Measurements from ENCODE around the gene THUMPD2. TPM values are rescaled to one million over a fixed set of nuclear protein-coding genes. Genes with fewer than 3 reads are reported as not detected.
A peak's percentile ranks its signal among the peaks of the same experiment; 100 is the strongest.

THUMPD2 gene
- total RNA-seq, 1 donor from 2014 or later, result 18.0 TPM

DNA sequence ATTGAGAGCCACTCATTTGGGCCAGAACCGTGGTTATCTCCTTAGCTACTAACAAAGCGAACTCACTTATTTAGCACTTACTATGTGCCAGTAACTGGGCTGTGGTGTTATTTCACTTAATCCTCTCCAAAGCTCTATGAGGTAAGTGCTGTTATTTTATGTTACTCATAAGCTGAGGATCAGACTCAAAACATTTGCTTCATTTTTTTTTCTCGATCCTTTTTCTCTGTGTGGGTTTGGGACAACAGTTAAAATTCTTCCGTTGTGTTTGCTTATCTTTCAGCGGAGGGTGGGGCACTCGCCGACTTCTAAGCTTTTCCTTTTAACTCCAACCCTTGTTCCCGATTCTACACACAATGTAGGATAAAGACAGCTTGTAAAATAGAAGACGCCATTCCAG, 60.6 kb downstream of the THUMPD2 start:
- no peak for DNase-seq

DNA sequence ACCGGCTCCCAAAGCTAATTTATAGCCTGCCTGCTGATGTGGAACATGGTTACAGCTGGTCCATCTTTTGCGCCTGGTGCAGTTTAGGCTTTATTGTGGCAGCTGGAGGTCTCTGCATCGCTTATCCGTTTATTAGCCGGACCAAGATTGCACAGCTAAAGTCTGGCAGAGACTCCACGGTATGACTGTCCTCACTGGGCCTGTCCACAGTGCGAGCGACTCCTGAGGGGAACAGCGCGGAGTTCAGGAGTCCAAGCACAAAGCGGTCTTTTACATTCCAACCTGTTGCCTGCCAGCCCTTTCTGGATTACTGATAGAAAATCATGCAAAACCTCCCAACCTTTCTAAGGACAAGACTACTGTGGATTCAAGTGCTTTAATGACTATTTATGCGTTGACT, 62.0 kb downstream of the THUMPD2 start:
- no peak for DNase-seq

DNA sequence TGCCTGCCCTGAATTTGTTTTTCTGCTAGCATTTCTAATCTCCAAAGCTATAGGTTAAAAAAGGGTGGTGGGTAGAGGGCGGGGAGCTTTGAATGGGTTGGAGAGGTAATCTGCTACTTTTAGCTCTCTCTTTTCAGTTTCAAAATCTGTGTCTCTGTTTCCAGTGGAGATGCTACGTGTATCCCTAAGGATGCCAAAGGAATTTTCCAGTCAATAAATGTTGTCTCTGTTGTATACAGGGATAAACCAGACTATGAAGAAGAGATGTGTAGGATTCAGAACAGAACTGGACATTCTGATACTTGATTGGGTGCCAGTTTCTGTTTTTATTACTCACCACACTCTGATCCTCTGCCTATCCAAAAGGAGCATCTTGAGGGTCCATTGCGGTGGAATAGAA, 63.2 kb downstream of the THUMPD2 start:
- no peak for DNase-seq

DNA sequence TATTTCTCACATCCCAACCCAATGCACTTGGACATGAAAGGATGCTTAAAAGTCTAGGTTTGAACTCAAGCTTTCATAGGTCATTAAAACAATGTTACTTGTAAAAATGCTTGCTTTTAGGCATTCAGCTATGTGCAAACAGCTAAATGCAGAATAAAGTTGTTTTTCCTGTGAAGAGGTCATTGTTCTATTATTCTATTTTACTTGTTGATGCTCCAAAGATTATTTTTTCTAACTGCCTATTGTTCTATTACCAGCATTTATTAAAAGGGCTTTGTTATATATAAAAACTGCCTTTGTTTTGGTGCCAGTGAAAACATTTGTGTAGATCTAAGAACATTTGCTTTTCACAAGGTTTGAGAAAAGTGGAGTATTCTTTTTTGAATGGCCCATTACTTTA, 64.0 kb downstream of the THUMPD2 start:
- DNase-seq, result no peak

DNA sequence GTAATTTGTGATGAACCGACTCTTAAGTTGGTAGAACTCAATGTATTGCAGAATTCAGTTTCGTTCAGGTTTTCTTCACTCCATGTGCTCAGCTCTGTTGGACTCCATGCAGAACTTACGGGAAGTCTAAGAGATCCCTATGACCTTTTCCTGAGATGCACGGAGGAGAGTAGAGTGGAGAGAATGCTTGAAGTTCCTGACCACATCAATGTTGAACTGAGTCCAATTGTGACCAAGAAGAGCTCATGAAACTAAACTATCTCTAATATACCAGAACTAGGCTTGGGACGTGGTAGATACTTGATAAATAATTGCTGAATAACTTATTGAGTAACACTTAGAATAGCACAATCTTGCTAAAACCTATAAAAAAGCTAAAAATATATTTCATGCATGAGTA, 66.1 kb downstream of the THUMPD2 start:
- no peak for DNase-seq

DNA sequence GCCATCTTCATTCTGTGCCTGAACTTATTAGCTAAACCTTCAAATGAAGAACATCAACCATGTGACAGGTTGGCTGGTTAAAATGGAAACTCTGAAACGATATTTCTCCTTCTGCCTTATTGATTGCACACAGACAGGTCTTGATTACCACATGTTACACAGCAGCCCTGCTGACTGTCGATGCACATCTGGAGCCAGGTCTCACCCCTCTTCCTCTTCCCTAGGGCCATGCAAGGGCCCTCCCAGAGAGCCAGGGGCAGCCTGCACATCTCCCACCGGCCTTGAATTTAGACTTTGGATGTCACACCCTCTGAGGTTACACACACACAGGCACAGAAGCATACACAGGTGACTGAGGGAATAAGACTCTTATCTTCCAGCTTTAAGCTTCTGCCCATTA, 68.3 kb downstream of the THUMPD2 start:
- no peak for DNase-seq

DNA sequence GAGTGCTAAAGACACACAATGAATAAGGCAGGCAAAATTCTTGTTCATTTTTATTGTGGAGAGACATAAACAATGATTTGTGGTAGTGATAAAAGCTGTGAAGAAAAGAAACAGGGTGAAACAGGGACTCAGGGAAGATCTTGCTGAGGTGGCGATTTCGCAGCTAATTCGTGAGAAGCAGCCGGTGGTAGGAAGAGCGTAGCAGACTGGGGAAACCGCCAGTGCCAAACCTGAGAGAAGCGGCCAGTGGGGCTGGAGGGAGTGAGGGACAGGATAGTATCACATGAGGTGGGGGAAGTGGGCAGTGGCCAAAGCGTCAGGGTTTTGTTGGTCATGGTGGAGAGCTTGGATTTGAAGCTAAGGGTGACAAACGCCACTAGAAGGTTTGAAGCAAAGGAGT, 71.1 kb downstream of the THUMPD2 start:
- no peak for DNase-seq

DNA sequence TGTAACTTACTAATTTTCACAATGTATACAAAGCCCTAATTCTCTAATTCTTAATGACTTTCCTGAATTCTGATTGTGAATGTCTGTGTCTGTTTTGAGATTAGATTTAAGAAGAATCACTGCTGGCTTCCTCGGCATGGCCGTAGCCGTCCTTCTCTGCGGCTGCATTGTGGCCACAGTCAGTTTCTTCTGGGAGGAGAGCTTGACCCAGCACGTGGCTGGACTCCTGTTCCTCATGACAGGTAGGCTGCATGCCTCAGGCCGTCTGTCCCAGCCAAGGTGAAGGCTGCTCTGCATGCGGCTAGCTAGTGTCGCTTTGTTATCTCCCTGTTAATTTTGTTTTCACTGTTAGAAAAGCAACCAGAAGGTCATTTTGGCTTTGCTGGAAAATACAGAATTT, 72.1 kb downstream of the THUMPD2 start:
- DNase-seq, result no peak

DNA sequence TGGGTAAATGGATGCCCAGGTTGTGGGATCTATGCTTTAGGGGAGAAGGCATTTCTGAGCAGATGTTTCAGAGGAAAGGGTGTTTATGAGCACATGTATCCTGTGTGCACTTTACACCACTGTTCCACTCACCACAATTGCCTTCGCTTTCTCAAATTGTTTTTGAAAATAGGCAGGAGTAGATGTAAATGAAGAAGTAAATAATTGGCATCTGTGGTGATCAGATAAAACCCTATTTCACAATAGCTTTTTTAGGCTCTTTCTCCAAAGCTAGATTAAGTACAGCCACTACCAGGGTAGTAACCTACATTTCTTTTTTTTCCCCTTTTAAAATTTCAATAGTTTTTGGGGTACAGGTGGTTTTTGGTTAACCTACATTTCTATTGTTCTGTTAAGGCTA, 72.7 kb downstream of the THUMPD2 start:
- no peak for DNase-seq

DNA sequence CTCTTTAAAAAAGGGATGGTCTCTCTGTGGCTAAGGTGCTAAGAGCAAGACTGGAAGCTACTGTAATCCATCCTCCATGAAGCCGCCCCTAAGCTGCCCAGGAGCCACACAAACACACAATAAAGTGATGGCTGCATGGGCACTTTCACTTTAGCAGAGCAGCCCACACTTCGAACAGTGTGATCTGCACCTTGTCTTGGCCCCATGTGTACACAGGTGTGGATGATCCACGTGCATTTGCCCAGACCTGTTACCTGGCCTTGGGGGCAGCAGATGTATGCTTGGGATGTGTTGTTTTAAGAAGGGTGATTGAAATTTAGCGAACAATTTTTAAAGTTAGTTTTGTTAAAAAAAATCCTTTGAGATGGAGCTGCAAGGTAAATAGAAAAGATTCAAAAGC, 73.4 kb downstream of the THUMPD2 start:
- no peak for DNase-seq

DNA sequence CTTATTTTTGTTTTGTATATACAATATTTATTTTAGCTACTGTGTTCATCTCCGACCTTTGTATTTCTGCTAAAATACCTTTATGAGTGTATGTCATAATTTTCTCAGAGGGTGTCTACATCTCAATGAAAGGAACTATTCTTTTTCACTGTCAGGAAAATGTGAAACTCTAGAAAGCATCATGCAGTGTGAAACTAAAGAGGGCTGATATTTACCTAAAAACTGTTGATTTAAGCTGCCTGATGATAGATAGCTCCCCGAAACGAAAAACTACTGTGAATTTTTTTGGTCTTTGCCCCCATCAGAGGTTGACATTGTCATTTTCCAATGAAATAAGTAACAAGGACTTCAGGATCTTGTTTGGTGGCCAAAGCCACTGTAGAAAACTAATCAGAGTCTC, 74.5 kb downstream of the THUMPD2 start:
- DNase-seq, result no peak

DNA sequence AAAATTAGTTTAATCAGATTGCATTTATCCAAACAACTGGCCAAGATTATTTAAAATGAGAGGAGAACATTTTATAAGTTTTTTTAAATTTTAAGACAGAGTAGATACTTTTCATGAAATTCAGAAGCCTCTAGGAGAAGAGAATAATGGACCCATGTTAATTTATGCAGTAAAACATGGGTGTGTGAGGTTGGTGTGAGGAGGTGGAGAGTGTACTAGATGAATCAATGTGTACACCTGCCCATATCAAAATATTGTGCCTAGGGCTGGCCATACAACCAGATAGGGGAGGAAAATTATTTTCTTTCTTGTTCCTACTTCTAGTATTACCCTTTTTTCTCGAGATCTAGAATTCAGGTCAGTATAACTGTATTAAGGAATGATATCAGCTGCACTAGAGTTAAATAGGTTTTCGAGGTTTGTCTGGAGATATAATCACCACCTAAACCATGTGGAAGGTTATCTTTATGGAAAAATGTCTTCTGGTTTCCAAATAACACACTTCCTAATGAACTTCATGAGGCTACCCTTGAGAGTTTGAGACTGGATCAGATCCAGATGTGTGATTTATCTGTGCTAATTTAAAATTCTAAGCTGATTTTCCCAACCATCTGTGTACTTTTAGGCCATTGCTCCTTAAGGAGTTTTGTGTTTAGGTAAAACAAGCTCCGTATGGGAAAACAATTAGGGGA, 75.7 kb downstream of the THUMPD2 start:
- DNase-seq, result no peak

DNA sequence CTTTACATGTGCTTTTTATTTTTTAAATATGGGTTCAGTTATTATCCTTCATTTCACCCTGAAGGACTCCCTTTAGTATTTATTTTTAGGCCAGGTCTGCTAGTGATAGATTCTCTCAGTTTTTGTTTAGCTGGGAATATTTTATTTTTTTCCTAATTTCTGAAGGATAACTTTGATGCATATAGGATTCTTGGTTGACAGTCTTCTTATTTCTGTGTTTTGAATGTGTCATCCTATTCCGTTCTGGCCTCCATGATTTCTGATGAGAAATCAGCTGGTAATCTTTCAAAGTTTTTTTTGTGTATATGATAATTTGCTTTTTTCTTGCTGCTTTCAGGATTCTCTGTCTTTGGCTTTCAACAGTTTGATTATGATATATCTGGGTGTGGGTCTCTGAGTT, 77.9 kb downstream of the THUMPD2 start:
- DNase-seq, result no peak

DNA sequence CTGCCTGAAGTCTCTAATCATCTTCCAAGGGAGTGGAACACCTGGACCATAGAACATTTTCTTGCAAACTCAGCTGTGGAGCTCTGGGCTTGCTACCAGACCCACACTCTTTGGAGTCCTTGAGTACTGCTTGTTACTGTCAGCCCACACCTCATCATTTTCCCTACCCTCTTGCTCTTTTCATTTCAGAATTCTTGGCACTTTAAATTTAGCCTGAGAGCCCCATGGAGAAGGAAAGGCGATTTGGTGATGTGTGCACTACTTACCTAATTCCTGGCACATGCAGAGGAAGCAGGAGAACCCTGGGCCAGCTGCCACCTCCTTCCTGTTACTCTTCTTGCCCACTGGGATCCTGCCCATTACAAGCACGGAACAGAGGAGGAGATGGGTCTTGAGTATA, 81.6 kb downstream of the THUMPD2 start:
- no peak for DNase-seq

DNA sequence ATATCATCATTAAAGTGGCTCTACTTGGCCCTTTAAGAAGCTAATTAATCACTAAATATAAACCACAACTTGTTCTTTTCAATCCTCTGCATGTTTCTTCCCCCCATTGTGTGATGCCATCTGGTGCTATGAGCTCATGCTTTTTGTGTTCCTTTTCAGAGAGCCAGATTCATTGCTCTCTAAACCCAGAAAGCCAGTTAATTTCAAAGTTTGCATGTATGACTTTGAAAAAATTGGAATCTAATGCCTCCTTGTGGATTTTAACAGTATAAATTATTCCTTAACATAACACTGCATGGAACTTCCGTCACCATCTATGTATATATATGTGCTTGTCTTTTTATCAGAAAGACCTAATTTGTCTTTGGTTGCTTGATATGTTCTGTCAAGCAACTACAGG, 82.2 kb downstream of the THUMPD2 start:
- peak; percentile 82 for DNase-seq

DNA sequence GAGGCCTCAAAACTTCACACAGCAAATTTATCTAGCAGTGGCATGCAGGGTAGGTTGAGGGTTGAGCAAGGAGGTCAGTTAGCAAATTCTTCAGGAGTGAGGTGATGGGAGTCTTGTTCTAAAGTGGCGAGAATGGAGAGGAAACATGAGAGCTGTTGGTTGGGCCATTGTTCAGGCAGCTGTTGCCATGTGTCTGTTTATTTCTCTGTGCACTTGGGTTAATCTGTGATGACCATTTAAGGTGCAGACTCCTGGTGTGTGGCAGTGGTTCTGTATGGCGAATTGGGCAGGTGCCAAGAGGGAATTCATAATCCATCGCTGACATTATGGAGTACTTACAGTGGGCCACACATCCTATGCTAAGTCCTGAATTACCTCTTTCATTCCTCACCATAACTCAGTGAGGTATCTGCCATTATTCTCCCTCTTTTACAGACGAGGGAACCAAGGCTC, 82.9 kb downstream of the THUMPD2 start:
- no peak for DNase-seq

DNA sequence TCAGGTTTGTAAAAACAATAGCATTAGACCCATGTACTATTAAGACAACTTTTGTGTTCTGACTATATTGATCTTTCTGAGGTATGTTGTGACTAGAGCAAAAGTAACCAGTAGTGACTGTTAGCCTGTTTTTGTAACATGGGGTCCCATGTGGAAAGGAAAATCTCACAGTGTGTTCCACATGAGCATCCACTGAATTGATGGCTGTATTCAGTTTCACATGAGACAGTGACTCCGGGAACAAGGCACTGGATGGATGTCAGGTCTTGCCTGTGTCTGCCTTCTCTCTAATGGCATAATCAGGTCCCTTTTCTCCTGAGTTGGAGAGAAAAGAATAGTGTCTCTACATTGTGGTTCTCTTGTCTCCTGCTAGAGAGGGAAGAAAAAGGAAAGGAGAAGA, 85.8 kb downstream of the THUMPD2 start:
- no peak for DNase-seq

DNA sequence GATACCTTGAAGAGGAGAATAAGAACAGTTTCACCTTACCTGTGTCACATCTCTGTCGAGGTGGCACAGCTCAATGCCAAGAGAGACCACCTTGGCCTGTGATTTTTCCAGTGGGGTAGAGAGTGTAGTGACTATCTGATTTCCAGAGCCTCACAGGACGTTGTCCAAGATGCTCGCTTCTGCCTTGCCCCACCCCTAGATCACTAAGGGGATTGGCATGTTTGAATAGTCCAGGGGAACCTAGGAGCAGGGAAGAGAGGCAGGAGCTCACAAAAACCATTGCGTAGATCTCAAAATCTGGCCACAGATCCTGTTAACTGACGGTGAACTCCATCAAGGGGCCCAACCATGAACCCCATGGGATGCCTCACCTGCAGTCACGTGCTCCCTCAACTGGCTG, 89.2 kb downstream of the THUMPD2 start:
- no peak for DNase-seq

DNA sequence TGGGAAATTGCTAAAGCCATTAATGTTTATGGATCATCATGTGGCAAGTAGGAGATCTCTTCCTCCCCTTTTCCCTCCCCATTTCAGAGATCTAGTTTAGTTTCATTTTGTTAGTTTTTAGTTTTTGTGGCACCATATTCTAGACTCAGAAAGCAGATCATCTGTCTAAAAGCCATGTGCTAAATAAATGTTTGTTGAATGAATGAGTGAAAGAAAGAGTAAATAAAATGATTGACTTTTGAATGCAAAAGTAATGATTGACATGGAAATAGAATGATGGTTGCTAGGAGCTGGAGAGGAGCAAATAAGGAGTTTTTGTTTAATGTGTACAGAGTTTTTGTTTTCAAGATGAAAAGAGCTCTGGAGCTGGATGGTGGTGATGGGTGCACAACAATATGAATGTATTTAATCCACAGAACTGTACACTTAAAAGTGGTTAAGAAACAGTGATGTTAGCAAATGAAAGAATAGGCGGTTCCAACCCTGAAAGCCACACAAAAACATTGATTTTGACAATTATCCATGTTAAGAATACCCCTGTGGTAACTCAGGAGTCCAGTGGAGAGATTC, 89.7 kb downstream of the THUMPD2 start:
- DNase-seq, result no peak

DNA sequence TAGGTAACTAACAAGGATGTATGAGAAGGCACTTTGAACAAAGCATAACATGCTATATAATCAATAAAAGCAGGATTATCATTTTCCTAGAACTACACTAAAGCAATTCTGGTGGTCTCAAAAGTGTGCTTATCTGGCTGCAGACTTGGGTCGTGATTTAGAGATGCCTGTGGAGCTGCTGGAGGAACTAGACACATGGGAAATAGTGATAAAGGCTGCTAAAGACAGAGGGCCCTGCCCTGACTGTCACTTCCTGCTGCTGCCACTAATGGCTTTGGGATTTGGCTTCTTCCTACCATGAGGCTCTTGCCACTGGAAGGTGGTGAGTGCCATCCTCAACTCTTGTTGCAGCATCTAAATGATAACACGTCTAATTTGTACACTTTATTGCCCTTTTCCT, 90.9 kb downstream of the THUMPD2 start:
- DNase-seq, result no peak

DNA sequence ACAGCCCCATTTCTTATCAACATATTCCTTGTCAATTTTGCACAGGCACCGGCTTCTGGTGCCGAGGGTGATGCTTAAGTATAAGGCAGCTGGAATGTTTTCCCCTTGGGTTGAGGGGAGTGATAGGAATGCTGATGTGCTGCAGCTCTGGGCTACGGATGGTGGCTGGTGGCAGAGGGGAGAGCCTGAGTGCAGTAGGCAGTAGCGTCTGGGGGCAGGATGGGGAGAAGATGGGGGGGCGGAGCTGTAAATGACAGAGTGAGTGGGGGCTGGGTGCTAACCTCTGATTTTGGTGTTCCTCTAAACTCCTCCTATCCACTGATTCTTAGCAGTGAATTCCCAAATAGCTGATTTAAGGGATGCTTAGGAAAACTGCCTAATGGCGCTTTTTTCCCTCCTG, 92.6 kb downstream of the THUMPD2 start:
- no peak for DNase-seq
